ENCODE results near the gene IQSEC2.
A peak's percentile ranks its signal among the peaks of the same experiment; 100 is the strongest.

GRCh38 chrX:53239474-53239873 lies 41.9 kb downstream of the IQSEC2 start:
- TF ChIP-seq CTCF (IDR thresholded peaks at IDR 0.05; ENCODE audit: low read depth, low read length) (peak; percentile 34), POLR2A (IDR thresholded peaks at IDR 0.05; ENCODE audit: extremely low read depth, insufficient read length) (no peak), MAX (IDR thresholded peaks at IDR 0.05; ENCODE audit: low read depth, low read length) (no peak), MYC (IDR thresholded peaks at IDR 0.05; ENCODE audit: low read depth, low read length) (no peak)

All from NB4 (cell line).